ENCODE data around the gene RPS27A. TPM values are rescaled to one million over a fixed set of nuclear protein-coding genes. Genes with fewer than 3 reads are reported as not detected.
"Not testable (repeated sequence)": the region's sequence is repeated elsewhere in the genome, so short reads cannot be mapped to it uniquely, and the experiment has no call there.

Gene RPS27A
- total RNA-seq, 6 donors from 2014 or later: 191 to 894 (median 676) TPM

DNA sequence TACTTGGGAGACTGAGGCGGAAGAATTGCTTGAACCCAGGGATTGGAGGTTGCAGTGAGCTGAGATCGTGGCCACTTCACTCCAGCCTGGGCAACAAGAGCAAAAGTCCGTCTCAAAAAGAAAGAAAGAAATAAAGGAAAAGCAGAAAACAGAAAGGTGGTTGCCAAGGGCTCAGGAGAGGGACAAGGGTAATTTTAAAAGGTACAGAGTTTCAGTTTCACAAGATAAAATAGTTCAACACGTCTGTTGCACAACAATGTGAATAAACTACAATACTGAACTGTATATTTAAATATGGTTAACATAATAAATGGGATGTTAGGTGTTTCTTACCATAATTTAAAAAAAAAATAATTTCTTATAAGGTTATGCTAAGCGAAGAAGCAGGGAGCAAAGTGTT lies 12.9 kb downstream of the RPS27A start:
- H3K36me3 ChIP-seq: peaks cover 0 to 79% (median 29%) of the 10 kb centered on the region in 4 donors
- H3K4me1 ChIP-seq: no peaks in the 10 kb centered on the region
- no peaks in the 10 kb centered on the region for H3K27me3 ChIP-seq
- no peak for DNase-seq
- ATAC-seq (ENCODE audit: low FRiP score in 2 of 2): no peak
- WGBS, 2 donors: 85 to 89% methylated on average over 5 of the region's 5 CpGs
- no peak overlapping the region for H3K4me3 ChIP-seq
- no peak overlapping the region for H3K27ac ChIP-seq
- H3K9me3 ChIP-seq: no peaks in the 10 kb centered on the region
- TF ChIP-seq POLR2AphosphoS5 (IDR thresholded peaks at IDR 0.05) (no peak), POLR2A (IDR thresholded peaks at IDR 0.05) (no peak), EP300 (IDR thresholded peaks at IDR 0.05) (no peak)
- TF ChIP-seq, protein P1, sequence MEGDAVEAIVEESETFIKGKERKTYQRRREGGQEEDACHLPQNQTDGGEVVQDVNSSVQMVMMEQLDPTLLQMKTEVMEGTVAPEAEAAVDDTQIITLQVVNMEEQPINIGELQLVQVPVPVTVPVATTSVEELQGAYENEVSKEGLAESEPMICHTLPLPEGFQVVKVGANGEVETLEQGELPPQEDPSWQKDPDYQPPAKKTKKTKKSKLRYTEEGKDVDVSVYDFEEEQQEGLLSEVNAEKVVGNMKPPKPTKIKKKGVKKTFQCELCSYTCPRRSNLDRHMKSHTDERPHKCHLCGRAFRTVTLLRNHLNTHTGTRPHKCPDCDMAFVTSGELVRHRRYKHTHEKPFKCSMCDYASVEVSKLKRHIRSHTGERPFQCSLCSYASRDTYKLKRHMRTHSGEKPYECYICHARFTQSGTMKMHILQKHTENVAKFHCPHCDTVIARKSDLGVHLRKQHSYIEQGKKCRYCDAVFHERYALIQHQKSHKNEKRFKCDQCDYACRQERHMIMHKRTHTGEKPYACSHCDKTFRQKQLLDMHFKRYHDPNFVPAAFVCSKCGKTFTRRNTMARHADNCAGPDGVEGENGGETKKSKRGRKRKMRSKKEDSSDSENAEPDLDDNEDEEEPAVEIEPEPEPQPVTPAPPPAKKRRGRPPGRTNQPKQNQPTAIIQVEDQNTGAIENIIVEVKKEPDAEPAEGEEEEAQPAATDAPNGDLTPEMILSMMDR (IDR thresholded peaks at IDR 0.05): no peak

DNA sequence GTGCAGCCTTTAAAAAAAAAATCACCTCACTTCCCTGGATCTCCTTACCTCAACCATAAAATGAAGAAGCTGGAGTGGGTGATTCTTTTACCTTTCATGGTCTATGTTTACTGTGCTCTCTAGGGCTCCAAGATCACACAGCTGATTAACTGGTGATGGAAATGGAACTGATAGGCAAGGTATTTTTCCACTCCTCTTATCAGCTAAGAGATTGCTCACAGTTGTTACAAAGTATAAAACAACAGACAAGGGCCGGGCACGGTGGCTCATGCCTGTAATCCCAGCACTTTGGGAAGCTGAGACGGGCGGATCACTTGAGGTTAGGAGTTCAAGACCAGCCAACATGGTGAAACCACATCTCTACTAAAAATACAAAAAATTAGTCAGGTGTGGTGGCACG lies 14.5 kb downstream of the RPS27A start:
- Histone ChIP-seq H3K4me3 (no peak overlapping the region), H3K9me3 (no peaks in the 10 kb centered on the region), H3K27ac (no peak overlapping the region), H3K36me3 (peaks cover 6 to 80% (median 27%) of the 10 kb centered on the region in 4 donors), H3K27me3 (no peaks in the 10 kb centered on the region), H3K4me1 (no peaks in the 10 kb centered on the region)
- TF ChIP-seq, protein P1 (IDR thresholded peaks at IDR 0.05): no peak
- no peak for TF ChIP-seq EP300 (IDR thresholded peaks at IDR 0.05)
- no peak for TF ChIP-seq POLR2AphosphoS5 (IDR thresholded peaks at IDR 0.05)
- TF ChIP-seq POLR2A (IDR thresholded peaks at IDR 0.05): no peak
- WGBS, 2 donors: 92 to 93% methylated on average over 5 of the region's 5 CpGs
- DNase-seq (no peak), ATAC-seq (ENCODE audit: low FRiP score in 2 of 2) (no peak)

DNA sequence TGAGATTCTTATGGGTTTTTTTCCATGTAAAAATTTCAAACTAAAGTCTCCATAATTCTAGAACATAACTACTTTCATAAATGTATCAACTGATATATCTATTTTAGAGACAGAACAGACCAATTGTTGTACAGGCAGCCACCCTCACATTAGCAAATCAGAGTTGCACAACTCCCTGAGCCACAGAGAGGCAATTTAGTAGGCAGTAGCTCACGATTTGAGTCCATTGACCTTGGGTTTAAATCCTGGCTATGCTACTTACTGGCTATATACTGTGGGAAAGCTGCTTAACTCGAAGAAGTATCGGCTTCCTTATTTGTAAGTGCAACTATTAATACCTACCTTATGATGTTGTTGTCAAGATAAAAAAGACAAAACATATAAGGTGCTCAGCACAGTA lies 20.3 kb downstream of the RPS27A start:
- TF ChIP-seq POLR2AphosphoS5 (IDR thresholded peaks at IDR 0.05): no peak
- TF ChIP-seq EP300 (IDR thresholded peaks at IDR 0.05): no peak
- TF ChIP-seq, protein P1 (IDR thresholded peaks at IDR 0.05): no peak
- TF ChIP-seq POLR2A (IDR thresholded peaks at IDR 0.05): no peak
- H3K27ac ChIP-seq: no peak overlapping the region
- no peaks in the 10 kb centered on the region for H3K4me1 ChIP-seq
- DNase-seq (no peak), ATAC-seq (ENCODE audit: low FRiP score in 2 of 2) (no peak)
- no peaks in the 10 kb centered on the region for H3K27me3 ChIP-seq
- WGBS, 2 donors: 84 to 90% methylated on average over 3 of the region's 3 CpGs
- no peaks in the 10 kb centered on the region for H3K9me3 ChIP-seq
- peaks cover 10 to 74% (median 24%) of the 10 kb centered on the region in 4 donors for H3K36me3 ChIP-seq
- no peak overlapping the region for H3K4me3 ChIP-seq

DNA sequence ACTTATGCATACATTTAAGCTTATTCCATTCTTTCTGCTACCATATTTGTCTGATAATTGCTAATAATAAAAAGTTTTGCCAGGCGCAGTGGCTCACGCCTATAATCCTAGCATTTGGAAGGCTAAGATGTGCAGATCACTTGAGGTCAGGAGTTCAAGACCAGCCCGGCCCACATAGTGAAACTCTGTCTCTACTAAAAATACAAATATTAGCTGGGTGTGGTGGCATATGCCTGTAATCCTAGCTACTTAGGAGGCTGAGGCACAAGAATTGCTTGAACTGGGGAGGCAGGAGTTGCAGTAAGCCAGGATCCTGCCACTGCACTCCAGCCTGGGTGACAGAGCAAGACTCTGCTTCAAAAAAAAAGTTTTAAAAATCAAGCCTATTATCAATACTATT lies 27.1 kb downstream of the RPS27A start:
- not testable (repeated sequence) for H3K4me3 ChIP-seq; H3K9me3 ChIP-seq; H3K27ac ChIP-seq; H3K27me3 ChIP-seq; H3K4me1 ChIP-seq; ATAC-seq (ENCODE audit: low FRiP score in 2 of 2); DNase-seq
- 94 to 95% methylated on average over 3 of the region's 3 CpGs for WGBS, 2 donors
- H3K36me3 ChIP-seq: peaks cover 16 to 86% (median 44%) of the 10 kb centered on the region in 4 donors

DNA sequence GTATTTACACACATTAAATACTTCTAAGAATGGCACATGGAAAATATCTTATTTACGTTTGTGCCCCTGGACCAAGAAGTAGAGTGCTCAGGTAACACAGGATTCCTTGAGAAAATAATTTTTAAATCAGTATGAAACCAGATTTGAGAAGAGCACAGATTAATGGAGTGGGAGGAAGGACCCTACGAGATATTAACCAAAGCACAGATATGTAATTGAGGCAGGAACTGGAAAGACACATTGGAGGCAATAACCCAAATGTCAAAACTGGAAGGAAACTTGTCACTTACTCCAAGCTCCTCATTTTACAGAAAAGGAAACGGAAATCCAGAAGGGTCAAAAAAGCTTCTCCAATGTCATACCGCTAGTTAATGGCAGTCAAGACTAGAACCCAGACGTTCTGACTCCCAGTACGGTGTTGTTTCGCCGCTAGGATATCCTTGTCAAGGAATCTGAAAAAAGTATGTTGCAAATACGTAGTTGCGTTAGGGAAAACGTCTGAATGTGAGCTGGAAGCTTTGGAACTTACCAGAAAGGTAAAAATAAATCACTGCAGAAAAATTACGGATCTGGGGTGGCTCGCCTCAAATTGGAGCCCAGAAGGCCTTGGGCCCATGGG lies 35.9 kb downstream of the RPS27A start:
- peaks cover 11 to 18% (median 14%) of the 10 kb centered on the region in 4 donors for H3K4me1 ChIP-seq
- peak overlapping the region; percentile 61 to 83 (median 70) for H3K4me3 ChIP-seq
- DNase-seq (no peak), ATAC-seq (ENCODE audit: low FRiP score in 2 of 2) (peak in 1 of 2 donors; percentile 1)
- TF ChIP-seq EP300 (IDR thresholded peaks at IDR 0.05) (no peak), POLR2A (IDR thresholded peaks at IDR 0.05) (no peak)
- TF ChIP-seq, protein P1 (IDR thresholded peaks at IDR 0.05): peak in 1 of 6 experiments; percentile 10
- no peaks in the 10 kb centered on the region for H3K9me3 ChIP-seq
- WGBS, 2 donors: 17% methylated on average over 13 of the region's 13 CpGs
- H3K27me3 ChIP-seq: no peaks in the 10 kb centered on the region
- peak overlapping the region; percentile 87 to 93 (median 89) for H3K27ac ChIP-seq
- H3K36me3 ChIP-seq: peaks cover 5 to 27% (median 16%) of the 10 kb centered on the region in 4 donors
